Upper lobe of left lung (tissue), 6 donors: ENCODE results near the gene SLC6A1. TPM values are rescaled to one million over a fixed set of nuclear protein-coding genes. Genes with fewer than 3 reads are reported as not detected.

ENCODE experiments used
- ATAC-seq, 2 donors: fragments of 200-7000 bp; cut with Tn5 transposase; one replicate each; pipeline ENCODE4 v1.9.1; 2022; ENCODE audit warnings: mild to moderate bottlenecking in 2 of 2, moderate library complexity in 2 of 2; ENCODE audit not compliant: low FRiP score in 2 of 2
- DNase-seq, 2 donors: peaks; one replicate each; pipeline ENCODE4 v3.0.0-alpha.2; 2019 to 2020
- H3K27ac ChIP-seq, 4 donors: fragments of 200-600 bp; sonication (generic); one replicate each; pipeline ENCODE4 v1.5.1; 2016 to 2019
- H3K27me3 ChIP-seq, 4 donors: fragments of 200-600 bp; sonication (generic); one replicate each; pipeline ENCODE4 v1.5.1; 2017 to 2019
- H3K36me3 ChIP-seq, 4 donors: fragments of 200-600 bp; sonication (generic); one replicate each; pipeline ENCODE4 v1.5.1; 2016 to 2019
- H3K4me1 ChIP-seq, 4 donors: fragments of 200-600 bp; sonication (generic); one replicate each; pipeline ENCODE4 v1.5.1; 2018 to 2019
- H3K4me3 ChIP-seq, 4 donors: fragments of 200-600 bp; sonication (generic); one replicate each; pipeline ENCODE4 v1.5.1; 2017 to 2019; ENCODE audit warnings: mild to moderate bottlenecking in 2 of 4, moderate library complexity in 1 of 4
- H3K9me3 ChIP-seq, 4 donors: fragments of 200-600 bp; sonication (generic); one replicate each; pipeline ENCODE4 v1.5.1; 2018 to 2019
- CTCF ChIP-seq, 6 experiments: fragments of 450-650 bp in 4 of 6; fragments of 200-600 bp in 2 of 6; sonication (generic) in 2 of 6; IDR thresholded peaks; one replicate each; pipeline ENCODE4 v1.5.1; 2016 to 2019; ENCODE audit warnings: antibody characterized with exemption in 6 of 6
- EP300 ChIP-seq, 4 donors: sonication (generic); formaldehyde crosslinking; IDR thresholded peaks; one replicate each; pipeline ENCODE4 v1.5.1; 2017; ENCODE audit warnings: antibody characterized with exemption in 4 of 4, control low read depth in 2 of 4
- POLR2A ChIP-seq, 4 donors: fragments of 450-650 bp; IDR thresholded peaks; one replicate each; pipeline ENCODE4 v1.5.1; 2016 to 2017; ENCODE audit warnings: antibody characterized with exemption in 4 of 4, mild to moderate bottlenecking in 2 of 4
- POLR2AphosphoS5 ChIP-seq, 2 donors: sonication (generic); formaldehyde crosslinking; IDR thresholded peaks; one replicate each; pipeline ENCODE4 v1.5.1; 2017; ENCODE audit warnings: antibody characterized with exemption in 2 of 2
- WGBS, 2 donors: methylation state at CpG; one replicate each; pipeline ENCODE4 v1.1.5; 2017 to 2018; 5-methylcytosine and 5-hydroxymethylcytosine counted together
- total RNA-seq, 6 donors: library from RNA; depleted of rRNA in 4 of 6; stranded (reverse); fragments of >200 nt in 4 of 6; gene quantifications; one replicate each; pipeline versions ENCODE4 v1.1.0 to v1.2.1, GENCODE V29; 2016 to 2021
- donor health status: DM: no; HTN: no; CAD: no; lungs with moderate emphysema.
- donor health status: DM: no; HTN: yes; CAD: no; lungs with severe emphysema.

SLC6A1 gene
- total RNA-seq, 6 donors from 2014 or later: 0.46 to 11.5 (median 0.88) TPM

GRCh38 chr3:11056531-11057050 is 64.0 kb downstream of the SLC6A1 start:
- ATAC-seq: no peak
- DNase-seq: no peak
- 80 to 82% methylated on average over 7 to 8 of the region's 8 CpGs for whole genome bisulfite sequencing, 2 donors
- Histone ChIP-seq H3K4me3 (no peak overlapping the region), H3K27ac (no peak overlapping the region), H3K4me1 (peaks cover 0 to 10% (median 8%) of the 10 kb centered on the region in 4 donors), H3K9me3 (no peaks in the 10 kb centered on the region), H3K36me3 (no peaks in the 10 kb centered on the region), H3K27me3 (peaks cover 0 to 3% (median 1%) of the 10 kb centered on the region in 4 donors)
- TF ChIP-seq POLR2A (IDR thresholded peaks at IDR 0.05) (no peak), POLR2AphosphoS5 (IDR thresholded peaks at IDR 0.05) (no peak), CTCF (IDR thresholded peaks at IDR 0.05) (no peak), EP300 (IDR thresholded peaks at IDR 0.05) (no peak)

- no peak for DNase-seq
- peaks cover 0 to 3% (median 1%) of the 10 kb centered on the region in 4 donors for H3K27me3 ChIP-seq
Observed at GRCh38 chr3:11057655-11058054, 65.1 kb downstream of the SLC6A1 start.

GRCh38 chr3:11059090-11059798 is 66.7 kb downstream of the SLC6A1 start:
- peak; percentile 15 to 46 for DNase-seq
- no peak overlapping the region for H3K4me3 ChIP-seq
- no peaks in the 10 kb centered on the region for H3K36me3 ChIP-seq
- peaks cover 0 to 10% (median 8%) of the 10 kb centered on the region in 4 donors for H3K4me1 ChIP-seq
- 30 to 36% methylated on average over 10 to 14 of the region's 14 CpGs for WGBS, 2 donors
- peaks cover 0 to 3% (median 1%) of the 10 kb centered on the region in 4 donors for H3K27me3 ChIP-seq
- TF ChIP-seq CTCF (IDR thresholded peaks at IDR 0.05) (peak; percentile 49 to 85 (median 76)), POLR2AphosphoS5 (IDR thresholded peaks at IDR 0.05) (no peak), POLR2A (IDR thresholded peaks at IDR 0.05) (no peak)
- peak; percentile 79 to 90 for ATAC-seq
- no peak overlapping the region for H3K27ac ChIP-seq
- no peaks in the 10 kb centered on the region for H3K9me3 ChIP-seq

More at GRCh38 chr3:11057655-11058054, 65.1 kb downstream of the SLC6A1 start:
- TF ChIP-seq EP300 (IDR thresholded peaks at IDR 0.05) (no peak), POLR2AphosphoS5 (IDR thresholded peaks at IDR 0.05) (no peak), POLR2A (IDR thresholded peaks at IDR 0.05) (no peak), CTCF (IDR thresholded peaks at IDR 0.05) (no peak)
- Histone ChIP-seq H3K9me3 (no peaks in the 10 kb centered on the region), H3K4me1 (peaks cover 0 to 10% (median 8%) of the 10 kb centered on the region in 4 donors), H3K27ac (no peak overlapping the region), H3K4me3 (no peak overlapping the region), H3K36me3 (no peaks in the 10 kb centered on the region)
- no peak for ATAC-seq
- WGBS, 2 donors: 82 to 90% methylated on average over 4 of the region's 4 CpGs

GRCh38 chr3:11059799-11060115 is 67.2 kb downstream of the SLC6A1 start:
- no peaks in the 10 kb centered on the region for H3K36me3 ChIP-seq
- H3K27ac ChIP-seq: no peak overlapping the region
- H3K27me3 ChIP-seq: peaks cover 0 to 3% (median 1%) of the 10 kb centered on the region in 4 donors
- no peak overlapping the region for H3K4me3 ChIP-seq
- H3K4me1 ChIP-seq: peaks cover 0 to 10% (median 8%) of the 10 kb centered on the region in 4 donors
- H3K9me3 ChIP-seq: no peaks in the 10 kb centered on the region
- no peak for ATAC-seq
- TF ChIP-seq POLR2AphosphoS5 (IDR thresholded peaks at IDR 0.05): no peak
- TF ChIP-seq POLR2A (IDR thresholded peaks at IDR 0.05): no peak
- no peak for TF ChIP-seq EP300 (IDR thresholded peaks at IDR 0.05)
- TF ChIP-seq CTCF (IDR thresholded peaks at IDR 0.05): no peak
- DNase-seq: no peak
